Measurements from ENCODE around the gene GBX2. TPM values are rescaled to one million over a fixed set of nuclear protein-coding genes. Genes with fewer than 3 reads are reported as not detected.

GBX2 gene
- total and polyA plus RNA-seq, 12 donors: 0.12 to 0.22 (median 0.15) TPM; not detected in 7

DNA sequence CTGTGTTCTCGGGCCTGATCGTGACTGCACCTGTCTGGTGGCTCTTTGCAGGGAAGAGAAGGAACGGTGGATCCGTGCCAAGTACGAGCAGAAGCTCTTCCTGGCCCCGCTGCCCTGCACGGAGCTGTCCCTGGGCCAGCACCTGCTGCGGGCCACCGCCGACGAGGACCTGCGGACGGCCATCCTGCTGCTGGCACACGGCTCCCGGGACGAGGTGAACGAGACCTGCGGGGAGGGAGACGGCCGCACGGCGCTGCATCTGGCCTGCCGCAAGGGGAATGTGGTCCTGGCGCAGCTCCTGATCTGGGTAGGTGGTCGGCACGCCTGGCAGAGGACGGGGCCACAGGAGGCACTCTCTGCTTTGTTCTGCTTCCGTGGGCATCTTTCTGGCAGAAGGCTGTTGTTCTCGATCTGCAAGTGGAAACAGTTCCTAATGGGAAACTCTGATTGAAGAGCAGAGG lies 48.0 kb downstream of the GBX2 start:
- Histone ChIP-seq H3K9me3 (no peaks in the 10 kb centered on the region), H3K4me3 (no peak overlapping the region), H3K27ac (no peak overlapping the region), H3K27me3 (no peaks in the 10 kb centered on the region), H3K4me1 (no peaks in the 10 kb centered on the region), H3K36me3 (peaks cover 0 to 44% (median 11%) of the 10 kb centered on the region in 9 donors)
- TF ChIP-seq, protein P1, sequence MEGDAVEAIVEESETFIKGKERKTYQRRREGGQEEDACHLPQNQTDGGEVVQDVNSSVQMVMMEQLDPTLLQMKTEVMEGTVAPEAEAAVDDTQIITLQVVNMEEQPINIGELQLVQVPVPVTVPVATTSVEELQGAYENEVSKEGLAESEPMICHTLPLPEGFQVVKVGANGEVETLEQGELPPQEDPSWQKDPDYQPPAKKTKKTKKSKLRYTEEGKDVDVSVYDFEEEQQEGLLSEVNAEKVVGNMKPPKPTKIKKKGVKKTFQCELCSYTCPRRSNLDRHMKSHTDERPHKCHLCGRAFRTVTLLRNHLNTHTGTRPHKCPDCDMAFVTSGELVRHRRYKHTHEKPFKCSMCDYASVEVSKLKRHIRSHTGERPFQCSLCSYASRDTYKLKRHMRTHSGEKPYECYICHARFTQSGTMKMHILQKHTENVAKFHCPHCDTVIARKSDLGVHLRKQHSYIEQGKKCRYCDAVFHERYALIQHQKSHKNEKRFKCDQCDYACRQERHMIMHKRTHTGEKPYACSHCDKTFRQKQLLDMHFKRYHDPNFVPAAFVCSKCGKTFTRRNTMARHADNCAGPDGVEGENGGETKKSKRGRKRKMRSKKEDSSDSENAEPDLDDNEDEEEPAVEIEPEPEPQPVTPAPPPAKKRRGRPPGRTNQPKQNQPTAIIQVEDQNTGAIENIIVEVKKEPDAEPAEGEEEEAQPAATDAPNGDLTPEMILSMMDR (IDR thresholded peaks at IDR 0.05): no peak
- 88 to 89% methylated on average over 29 of the region's 29 CpGs for WGBS, 2 donors
- ATAC-seq: no peak
- intact Hi-C loops (cut with DNase I): no loop called here
- no peak for DNase-seq

DNA sequence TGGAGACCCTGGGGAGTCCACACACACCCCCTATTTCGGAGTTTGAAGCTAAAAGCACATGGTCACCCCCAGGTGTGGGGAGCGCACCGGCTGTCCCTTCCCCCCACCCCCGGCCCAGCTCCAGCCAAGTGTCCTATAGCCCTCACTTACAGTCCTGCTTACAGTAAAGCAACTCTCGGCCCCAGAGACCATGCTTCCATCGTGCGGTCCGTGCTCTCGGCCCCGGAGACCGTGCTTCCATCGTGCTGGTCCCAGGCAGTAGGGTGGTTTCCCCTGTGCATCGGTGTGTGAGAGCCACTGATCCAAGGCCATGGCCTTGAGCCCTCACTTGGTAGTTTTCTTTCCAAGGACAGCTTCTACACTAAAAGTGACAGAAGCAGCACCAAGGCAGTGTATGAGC lies 48.7 kb downstream of the GBX2 start:
- Histone ChIP-seq H3K27me3 (no peaks in the 10 kb centered on the region), H3K4me3 (no peak overlapping the region), H3K9me3 (no peaks in the 10 kb centered on the region), H3K27ac (no peak overlapping the region), H3K4me1 (no peaks in the 10 kb centered on the region), H3K36me3 (peaks cover 0 to 39% (median 6%) of the 10 kb centered on the region in 9 donors)
- WGBS, 2 donors: 89 to 90% methylated on average over 13 of the region's 13 CpGs
- TF ChIP-seq, protein P1 (IDR thresholded peaks at IDR 0.05): no peak
- ATAC-seq (no peak), DNase-seq (no peak)
- intact Hi-C loops (cut with DNase I): no loop called here

DNA sequence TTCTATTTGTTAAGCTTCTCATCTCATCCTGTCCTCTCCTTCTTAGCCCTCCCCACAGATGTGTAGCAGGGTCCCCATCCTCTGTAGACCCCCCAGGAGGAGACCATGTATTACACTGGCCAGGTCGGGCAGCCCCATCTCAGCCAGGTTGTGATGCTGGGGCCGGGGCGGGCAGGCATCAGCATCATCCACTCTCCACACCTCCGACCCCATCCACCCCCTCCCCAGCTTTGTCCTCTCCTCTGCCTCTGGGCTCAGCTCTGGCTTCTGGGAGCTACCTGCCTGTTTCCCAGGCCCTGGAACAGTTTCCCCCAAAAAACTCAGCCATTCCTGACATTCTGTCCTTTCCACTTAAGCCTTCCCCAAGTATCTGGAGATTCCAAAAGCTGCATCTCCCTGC lies 49.2 kb downstream of the GBX2 start:
- intact Hi-C loops (cut with DNase I): no loop called here
- H3K4me3 ChIP-seq: no peak overlapping the region
- no peak for ATAC-seq
- 91 to 93% methylated on average over 4 of the region's 4 CpGs for WGBS, 2 donors
- no peaks in the 10 kb centered on the region for H3K4me1 ChIP-seq
- H3K27me3 ChIP-seq: no peaks in the 10 kb centered on the region
- peaks cover 0 to 34% (median 3%) of the 10 kb centered on the region in 9 donors for H3K36me3 ChIP-seq
- H3K27ac ChIP-seq: no peak overlapping the region
- DNase-seq: no peak
- no peaks in the 10 kb centered on the region for H3K9me3 ChIP-seq
- TF ChIP-seq, protein P1 (IDR thresholded peaks at IDR 0.05): no peak

DNA sequence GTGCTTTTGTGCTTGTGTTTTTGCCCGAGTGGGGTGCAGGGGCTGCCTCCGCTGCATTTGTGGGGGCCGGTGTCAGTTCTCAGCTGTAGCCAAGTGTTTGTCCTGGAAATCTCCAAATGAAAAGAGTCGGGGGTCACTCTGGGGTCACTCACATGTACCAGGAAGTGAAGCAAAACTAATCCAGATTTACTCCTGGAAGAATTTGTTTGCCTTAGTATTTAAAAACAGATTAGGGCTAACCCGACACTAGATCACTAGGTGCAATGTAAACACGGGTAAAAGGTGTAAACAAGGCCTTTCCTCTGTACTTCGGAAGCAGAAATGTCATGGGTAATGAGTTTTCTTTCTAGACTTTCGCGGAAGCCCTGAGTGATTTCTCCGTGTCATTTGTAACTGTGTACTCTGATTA lies 50.3 kb downstream of the GBX2 start:
- TF ChIP-seq, protein P1 (IDR thresholded peaks at IDR 0.05): no peak
- no peak for DNase-seq
- no peaks in the 10 kb centered on the region for H3K9me3 ChIP-seq
- no peaks in the 10 kb centered on the region for H3K4me1 ChIP-seq
- no peak overlapping the region for H3K27ac ChIP-seq
- no peak for ATAC-seq
- H3K27me3 ChIP-seq: no peaks in the 10 kb centered on the region
- H3K4me3 ChIP-seq: no peak overlapping the region
- intact Hi-C loops (cut with DNase I): no loop called here
- peaks cover 0 to 25% (median 0%) of the 10 kb centered on the region in 9 donors for H3K36me3 ChIP-seq
- WGBS, 2 donors: 75% methylated on average over 10 of the region's 10 CpGs
